Activated naive CD4-positive, alpha-beta T cell treated with anti-CD3 and anti-CD28 coated beads, Interleukin-2, amount 50 U/mL, for 72 hours (primary cell): ENCODE measurements around the gene TMCO4. TPM values are rescaled to one million over a fixed set of nuclear protein-coding genes. Genes with fewer than 3 reads are reported as not detected.
"Not testable (repeated sequence)": the region's sequence is repeated elsewhere in the genome, so short reads cannot be mapped to it uniquely, and the experiment has no call there.

Source experiments
- ATAC-seq, 2 donors: fragments of 150-1000 bp; cut with Tn5 transposase; 2 replicates each; pipeline ENCODE4 v1.10.0; 2021; ENCODE audit warnings: mild to moderate bottlenecking in 2 of 2, moderate library complexity in 2 of 2
- DNase-seq, 2 donors: peaks; one replicate each; pipeline ENCODE4 v3.0.0; 2021 to 2022; ENCODE audit warnings: low spot score in 2 of 2
- H3K27ac Mint-ChIP-seq, 2 donors: one replicate each; pipeline ENCODE4 v1.8.0; 2022; ENCODE audit warnings: mild to moderate bottlenecking in 2 of 2, mixed read lengths in 2 of 2
- H3K36me3 Mint-ChIP-seq, 2 donors: one replicate each; pipeline ENCODE4 v1.8.0; 2022; ENCODE audit warnings: mixed read lengths in 2 of 2
- H3K9me3 Mint-ChIP-seq, 2 donors: one replicate each; pipeline ENCODE4 v1.8.0; 2022; ENCODE audit warnings: mixed read lengths in 2 of 2
- total RNA-seq, 2 donors: library from RNA; stranded (reverse); gene quantifications; one replicate each; pipeline ENCODE4 v1.2.3, GENCODE V29; 2022

Gene TMCO4
- total RNA-seq, 2 donors from 2014 or later, result 6.9 to 18.7 TPM

- ATAC-seq, DNase-seq, H3K27ac Mint-ChIP-seq, H3K9me3 Mint-ChIP-seq, H3K36me3 Mint-ChIP-seq: not testable (repeated sequence)
These were observed 17.0 kb upstream of the TMCO4 start for GRCh38 chr1:19816737-19817086.

DNA sequence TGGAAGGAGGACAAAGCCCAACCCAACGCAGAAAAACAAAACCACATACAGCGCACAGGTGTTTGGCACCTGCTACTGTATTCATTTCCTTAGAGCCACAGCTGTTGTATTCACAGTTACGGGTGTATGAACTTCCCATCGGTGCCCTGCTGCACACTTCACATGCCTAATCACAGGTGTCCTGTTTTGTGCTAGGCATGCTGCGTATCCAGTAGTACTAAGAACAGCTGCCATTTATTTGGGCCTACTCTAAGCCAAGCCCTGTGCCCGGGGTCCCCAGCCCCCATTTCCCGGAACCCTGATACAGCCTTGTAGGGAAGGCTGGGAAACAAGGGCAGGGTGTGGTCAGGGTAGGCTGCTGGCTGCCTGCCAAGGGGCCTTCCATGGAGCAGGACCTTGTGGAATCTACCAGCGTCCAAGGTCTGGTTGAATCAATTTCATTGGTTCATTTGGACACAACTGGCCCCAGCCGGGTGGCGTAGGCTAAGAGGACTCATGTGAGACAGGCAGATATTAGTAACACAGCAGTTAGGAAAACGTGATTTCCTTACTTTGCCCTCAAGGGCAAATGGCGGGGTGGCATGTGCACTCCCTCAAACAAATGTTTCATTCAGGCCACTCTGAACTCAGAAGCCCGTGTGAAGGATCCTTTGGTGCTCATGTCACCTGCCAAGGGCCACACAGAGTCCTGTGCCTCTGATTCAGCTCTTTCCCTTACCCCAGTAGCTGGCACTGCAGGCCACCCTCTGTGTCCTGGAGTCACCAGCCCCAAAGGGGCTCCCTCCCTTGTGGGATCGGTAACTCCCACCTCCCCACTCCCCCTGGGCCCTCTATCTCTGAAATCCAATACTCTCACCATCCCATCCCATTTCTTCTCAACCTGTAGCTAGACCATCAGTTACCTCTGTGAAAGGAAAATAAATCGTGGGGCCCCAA, 16.4 kb upstream of the TMCO4 start:
- no peak overlapping the region for H3K27ac Mint-ChIP-seq
- ATAC-seq (no peak), DNase-seq (no peak)
- no peaks in the 10 kb centered on the region for H3K36me3 Mint-ChIP-seq
- H3K9me3 Mint-ChIP-seq, result no peaks in the 10 kb centered on the region

- no peaks in the 10 kb centered on the region for H3K9me3 Mint-ChIP-seq
- ATAC-seq, result no peak
- no peak within 1 kb of the TSS for H3K27ac Mint-ChIP-seq
- no peak for DNase-seq
- H3K36me3 Mint-ChIP-seq, result no peaks in the 10 kb centered on the region
These were observed 15.2 kb upstream of the TMCO4 start, which contains the start of gene RNF186 for GRCh38 chr1:19814681-19815503. RNF186 (minus strand) TSS chr1:19815283; CDS start chr1:19815101, 182 bp downstream.

GRCh38 chr1:19814244-19814661, 14.5 kb upstream of the TMCO4 start:
- Mint-ChIP-seq H3K36me3 (no peaks in the 10 kb centered on the region), H3K27ac (no peak overlapping the region), H3K9me3 (no peaks in the 10 kb centered on the region)
- DNase-seq, result no peak
- no peak for ATAC-seq

DNA sequence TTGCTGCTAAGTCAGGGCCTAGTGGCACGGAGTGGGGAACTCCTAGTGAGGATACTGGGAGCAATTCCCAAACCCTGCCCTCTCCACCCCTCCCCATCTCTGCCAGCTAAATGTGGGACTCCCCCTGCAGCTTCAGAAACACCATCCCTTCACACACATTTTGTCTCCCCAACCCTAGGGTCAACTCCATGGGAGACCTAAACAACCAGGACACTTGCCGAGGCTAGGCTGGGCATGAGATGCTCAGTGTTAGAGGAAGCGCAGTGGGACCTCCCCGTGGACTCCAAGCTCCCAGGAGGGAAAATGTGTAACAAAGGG, 13.9 kb upstream of the TMCO4 start:
- no peak overlapping the region for H3K27ac Mint-ChIP-seq
- ATAC-seq (no peak), DNase-seq (no peak)
- no peaks in the 10 kb centered on the region for H3K9me3 Mint-ChIP-seq
- H3K36me3 Mint-ChIP-seq, result no peaks in the 10 kb centered on the region

- no peak overlapping the region for H3K27ac Mint-ChIP-seq
- no peak for ATAC-seq
- no peak for DNase-seq
- H3K36me3 Mint-ChIP-seq, result no peaks in the 10 kb centered on the region
- H3K9me3 Mint-ChIP-seq, result no peaks in the 10 kb centered on the region
These were observed 13.3 kb upstream of the TMCO4 start for GRCh38 chr1:19812875-19813642.

GRCh38 chr1:19811206-19811851, 11.6 kb upstream of the TMCO4 start:
- ATAC-seq, result peak; percentile 78 to 83
- DNase-seq, result peak in 1 of 2 donors; percentile 66
- peak overlapping the region in 1 of 2 donors; percentile 51 for H3K27ac Mint-ChIP-seq
- H3K36me3 Mint-ChIP-seq, result no peaks in the 10 kb centered on the region
- no peaks in the 10 kb centered on the region for H3K9me3 Mint-ChIP-seq

DNA sequence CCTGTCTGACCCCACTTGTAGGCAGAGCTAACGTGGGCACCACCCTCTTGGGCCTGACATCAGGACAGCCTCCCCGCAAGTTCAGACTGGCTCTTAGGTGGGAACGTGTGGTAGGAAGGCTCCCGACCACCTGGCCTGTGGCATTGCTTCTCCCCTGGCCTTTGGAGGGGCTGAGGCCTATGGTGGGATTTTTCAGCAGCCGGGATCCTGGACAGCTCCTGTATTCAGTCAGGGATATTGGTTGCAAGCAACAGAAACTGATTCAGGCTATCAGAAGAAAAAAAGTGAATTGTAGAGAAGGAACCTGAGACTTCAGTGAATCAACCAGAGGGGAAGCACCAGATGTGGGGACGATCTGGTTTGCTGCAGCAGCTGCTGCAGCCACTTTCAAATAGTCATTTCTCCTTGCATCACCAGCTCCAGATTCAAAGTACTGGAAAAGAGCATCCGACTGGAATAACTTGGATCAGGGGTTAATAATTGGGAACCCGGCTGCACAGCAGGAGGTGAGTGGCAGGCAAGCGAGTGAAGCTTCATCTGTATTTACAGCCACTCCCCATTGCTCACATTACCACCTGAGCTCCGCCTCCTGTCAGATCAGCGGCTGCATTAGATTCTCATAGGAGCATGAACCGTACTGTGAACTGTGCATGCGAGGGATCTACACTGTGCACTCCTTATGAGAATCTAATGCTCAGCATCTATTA, 9.5 kb upstream of the TMCO4 start:
- no peak overlapping the region for H3K27ac Mint-ChIP-seq
- H3K9me3 Mint-ChIP-seq, result no peaks in the 10 kb centered on the region
- H3K36me3 Mint-ChIP-seq, result no peaks in the 10 kb centered on the region
- DNase-seq, result no peak
- ATAC-seq, result peak in 1 of 2 donors; percentile 26

GRCh38 chr1:19808351-19808750, 8.6 kb upstream of the TMCO4 start:
- ATAC-seq, result no peak
- H3K27ac Mint-ChIP-seq, result no peak overlapping the region
- H3K9me3 Mint-ChIP-seq, result no peaks in the 10 kb centered on the region
- H3K36me3 Mint-ChIP-seq, result no peaks in the 10 kb centered on the region
- DNase-seq, result no peak

- Mint-ChIP-seq H3K36me3 (no peaks in the 10 kb centered on the region), H3K27ac (no peak overlapping the region), H3K9me3 (no peaks in the 10 kb centered on the region)
- DNase-seq (no peak), ATAC-seq (no peak)
These were observed 5.1 kb upstream of the TMCO4 start for GRCh38 chr1:19804831-19805251.

DNA sequence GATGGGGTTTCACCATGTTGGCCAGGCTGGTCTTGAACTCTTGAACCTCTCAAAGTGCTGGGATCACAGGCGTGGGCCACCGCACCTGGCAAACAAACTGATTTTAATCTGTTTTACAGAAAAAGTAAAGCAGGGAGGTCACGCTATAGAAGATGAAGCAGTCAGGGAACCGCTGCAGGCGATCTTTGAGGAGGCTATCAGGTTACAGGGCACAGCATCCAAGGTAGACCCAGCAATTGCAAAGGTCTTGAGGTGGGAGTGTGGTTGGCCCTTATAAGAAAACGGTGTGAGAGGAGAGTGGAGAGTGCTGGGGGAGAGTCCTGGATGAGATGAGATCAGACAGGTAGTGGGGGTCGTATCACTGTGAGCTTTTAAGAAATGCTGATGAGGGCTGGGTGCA, 2.6 kb upstream of the TMCO4 start:
- Mint-ChIP-seq H3K9me3 (no peaks in the 10 kb centered on the region), H3K36me3 (peaks cover 0 to 4% of the 10 kb centered on the region in 2 donors), H3K27ac (no peak overlapping the region)
- no peak for DNase-seq
- ATAC-seq, result no peak

GRCh38 chr1:19800076-19800804, 524 bp upstream of the TMCO4 start:
- DNase-seq, result peak; percentile 55 to 69
- H3K36me3 Mint-ChIP-seq, result peaks cover 0 to 4% of the 10 kb centered on the region in 2 donors
- ATAC-seq, result peak; percentile 52 to 68
- H3K9me3 Mint-ChIP-seq, result no peaks in the 10 kb centered on the region
- H3K27ac Mint-ChIP-seq, result peak overlapping the region; percentile 82 to 99

DNA sequence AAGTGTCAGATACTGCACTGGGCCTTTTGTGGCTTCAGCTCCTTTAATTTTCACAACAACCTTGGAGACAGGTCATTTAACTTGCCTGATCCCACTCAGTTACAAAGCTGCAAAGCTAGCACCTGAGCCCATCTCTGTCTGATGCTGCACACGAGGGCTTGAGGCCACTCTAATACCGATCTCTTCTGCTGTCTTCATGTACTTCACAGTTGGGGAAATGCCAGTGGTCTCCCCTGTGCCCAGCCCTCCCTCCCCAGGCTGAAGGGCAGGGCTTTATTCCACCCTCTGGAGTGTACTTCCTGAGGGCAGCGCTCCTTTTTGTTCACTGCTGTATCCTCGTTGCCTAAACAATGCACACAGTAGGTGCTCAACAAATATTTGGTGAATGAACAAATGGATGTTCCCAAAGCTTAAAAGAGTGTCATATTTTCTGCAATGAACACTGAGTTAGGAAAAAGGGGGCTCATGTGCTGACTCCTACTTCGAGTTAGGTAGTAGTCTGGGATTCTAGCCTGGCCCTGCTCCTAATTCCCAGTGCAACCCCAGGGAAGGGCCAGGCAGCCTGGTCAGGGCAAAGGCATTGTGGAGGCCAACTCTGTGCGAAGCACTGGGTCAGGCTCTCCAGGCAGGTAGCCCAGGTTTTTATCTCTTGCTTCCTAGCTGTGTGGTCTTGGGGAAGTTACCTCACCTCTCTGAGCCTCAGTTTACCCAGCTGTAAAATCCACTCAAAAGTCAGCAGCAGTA, 1.1 kb downstream of the TMCO4 start:
- peak overlapping the region; percentile 82 to 96 for H3K27ac Mint-ChIP-seq
- H3K9me3 Mint-ChIP-seq, result no peaks in the 10 kb centered on the region
- no peak for ATAC-seq
- H3K36me3 Mint-ChIP-seq, result peaks cover 4 to 8% of the 10 kb centered on the region in 2 donors
- DNase-seq, result no peak

- H3K9me3 Mint-ChIP-seq, result no peaks in the 10 kb centered on the region
- DNase-seq, result no peak
- peak overlapping the region; percentile 33 to 54 for H3K27ac Mint-ChIP-seq
- no peak for ATAC-seq
- H3K36me3 Mint-ChIP-seq, result peaks cover 4 to 8% of the 10 kb centered on the region in 2 donors
These were observed 1.9 kb downstream of the TMCO4 start for GRCh38 chr1:19797827-19798226.

DNA sequence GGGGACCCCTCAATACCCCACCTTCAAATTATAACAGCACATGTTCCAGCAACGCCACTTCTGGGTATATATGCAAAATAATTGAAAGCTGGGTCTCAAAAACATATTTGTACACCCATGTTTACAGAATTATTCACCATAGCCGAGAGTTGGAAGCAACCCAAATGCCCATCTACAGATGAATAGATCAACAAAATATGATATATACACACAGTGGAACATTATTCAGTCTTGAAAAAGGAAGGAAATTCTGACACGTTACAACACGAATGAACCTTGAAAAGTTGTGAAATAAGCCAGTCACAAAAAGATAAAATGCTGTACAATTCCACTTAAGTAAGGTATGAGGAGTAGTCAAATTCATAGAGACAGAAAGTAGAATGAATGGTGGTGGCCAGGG, 5.1 kb downstream of the TMCO4 start:
- ATAC-seq (no peak), DNase-seq (no peak)
- H3K36me3 Mint-ChIP-seq, result peaks cover 15 to 25% of the 10 kb centered on the region in 2 donors
- no peak overlapping the region for H3K27ac Mint-ChIP-seq
- H3K9me3 Mint-ChIP-seq, result no peaks in the 10 kb centered on the region
